Left ventricle myocardium inferior (tissue), 1 donor: ENCODE data around the gene RSPH6A. TPM values are rescaled to one million over a fixed set of nuclear protein-coding genes. Genes with fewer than 3 reads are reported as not detected.

Experiments used
- DNase-seq: peaks from one replicate; pipeline ENCODE4 v3.0.0-alpha.2; 2020
- H3K27ac ChIP-seq: fragments of 200-600 bp; replicated peaks from 2 replicates; pipeline ENCODE4 v1.8.0; 2021
- H3K27me3 ChIP-seq: fragments of 200-600 bp; 2 replicates; pipeline ENCODE4 v1.8.0; 2021; ENCODE audit warnings: low read depth
- H3K36me3 ChIP-seq: fragments of 200-600 bp; 2 replicates; pipeline ENCODE4 v1.8.0; 2021
- H3K4me1 ChIP-seq: fragments of 200-600 bp; 2 replicates; pipeline ENCODE4 v1.8.0; 2021
- H3K4me3 ChIP-seq: fragments of 200-600 bp; 2 replicates; pipeline ENCODE4 v1.8.0; 2021; ENCODE audit warnings: mild to moderate bottlenecking, moderate library complexity
- H3K9me3 ChIP-seq: fragments of 200-600 bp; replicated peaks from 2 replicates; pipeline ENCODE4 v1.8.0; 2021
- CTCF ChIP-seq: fragments of 200-600 bp; IDR thresholded peaks from 2 replicates; pipeline ENCODE4 v1.8.0; 2021; ENCODE audit warnings: antibody characterized with exemption, mild to moderate bottlenecking, borderline replicate concordance
- intact Hi-C: fragments of 100-400 bp; cut with micrococcal nuclease; formaldehyde crosslinking; loops from one replicate; pipeline ENCODE4 v1.11.0; 2022
- total RNA-seq: library from RNA; stranded (reverse); fragmentation: NEBNext Ultra II Directional; extraction: Animal tissue kit (Norgen Biotek cat#: 25700); gene quantifications from one replicate; pipeline ENCODE4 v1.2.1, GENCODE V29; 2021
- donor health status: DM: no; HTN: yes; CAD: no; lungs with severe emphysema.

The RSPH6A gene
- total RNA-seq, 1 donor from 2014 or later = not detected

GRCh38 chr19:45767410-45767880 lies 47.7 kb downstream of the RSPH6A start:
- DNase-seq = peak; percentile 81
- Histone ChIP-seq H3K27me3 (no peaks in the 10 kb centered on the region), H3K27ac (peak overlapping the region; percentile 93), H3K36me3 (peaks cover 7% of the 10 kb centered on the region), H3K4me3 (peak overlapping the region; percentile 85), H3K4me1 (peaks cover 73% of the 10 kb centered on the region), H3K9me3 (no peaks in the 10 kb centered on the region)
- TF ChIP-seq CTCF = no peak
- intact Hi-C loops = no loop called here

- intact Hi-C loops = no loop called here
- no peaks in the 10 kb centered on the region for H3K27me3 ChIP-seq
- TF ChIP-seq CTCF = no peak
Observed at GRCh38 chr19:45766869-45767346, 48.2 kb downstream of the RSPH6A start.

GRCh38 chr19:45766296-45766868 lies 48.7 kb downstream of the RSPH6A start:
- Histone ChIP-seq H3K36me3 (no peaks in the 10 kb centered on the region), H3K9me3 (no peaks in the 10 kb centered on the region), H3K4me3 (peak overlapping the region; percentile 85), H3K27me3 (no peaks in the 10 kb centered on the region), H3K27ac (peak overlapping the region; percentile 93), H3K4me1 (peaks cover 69% of the 10 kb centered on the region)
- no peak for DNase-seq
- TF ChIP-seq CTCF = no peak
- intact Hi-C loops = no loop called here

More at GRCh38 chr19:45766869-45767346, 48.2 kb downstream of the RSPH6A start:
- peak overlapping the region; percentile 85 for H3K4me3 ChIP-seq
- peak overlapping the region; percentile 93 for H3K27ac ChIP-seq
- H3K36me3 ChIP-seq = peaks cover 3% of the 10 kb centered on the region
- H3K9me3 ChIP-seq = no peaks in the 10 kb centered on the region
- DNase-seq = no peak
- H3K4me1 ChIP-seq = peaks cover 73% of the 10 kb centered on the region

- peak overlapping the region; percentile 93 for H3K27ac ChIP-seq
- peak overlapping the region; percentile 85 for H3K4me3 ChIP-seq
- H3K27me3 ChIP-seq = no peaks in the 10 kb centered on the region
- intact Hi-C loops = no loop called here
- H3K9me3 ChIP-seq = no peaks in the 10 kb centered on the region
- no peak for TF ChIP-seq CTCF
- no peak for DNase-seq
- no peaks in the 10 kb centered on the region for H3K36me3 ChIP-seq
- peaks cover 63% of the 10 kb centered on the region for H3K4me1 ChIP-seq
Observed at GRCh38 chr19:45765702-45766295, 49.3 kb downstream of the RSPH6A start.

GRCh38 chr19:45764945-45765701 lies 50.0 kb downstream of the RSPH6A start:
- intact Hi-C loops = no loop called here
- peak; percentile 66 for DNase-seq
- Histone ChIP-seq H3K27me3 (no peaks in the 10 kb centered on the region), H3K4me3 (peak overlapping the region; percentile 85), H3K4me1 (peaks cover 61% of the 10 kb centered on the region), H3K9me3 (no peaks in the 10 kb centered on the region), H3K36me3 (no peaks in the 10 kb centered on the region), H3K27ac (peak overlapping the region; percentile 93)
- no peak for TF ChIP-seq CTCF
